Fibroblast of lung (primary cell): ENCODE measurements around the gene NMBR. TPM values are rescaled to one million over a fixed set of nuclear protein-coding genes. Genes with fewer than 3 reads are reported as not detected.
"Not testable (repeated sequence)": the region's sequence is repeated elsewhere in the genome, so short reads cannot be mapped to it uniquely, and the experiment has no call there.

Experiments
- DNase-seq, 2 donors: peaks; one replicate each; pipeline versions ENCODE4 v3.0.0 to v3.0.0-alpha.2; 2010; ENCODE audit warnings: low read depth in 2 of 2
- H2AFZ ChIP-seq: 2 replicates; pipeline ENCODE4 v1.5.1; 2012; ENCODE audit warnings: low read length, control low read depth, inconsistent platforms
- H3K27ac ChIP-seq: 2 replicates; pipeline ENCODE4 v1.5.1; 2011; ENCODE audit warnings: low read length, control low read depth; ENCODE audit not compliant: insufficient read depth
- H3K27me3 ChIP-seq: 2 replicates; pipeline ENCODE4 v1.5.1; 2011; ENCODE audit warnings: mild to moderate bottlenecking, low read length; ENCODE audit not compliant: control insufficient read depth, insufficient read depth
- H3K36me3 ChIP-seq: 2 replicates; pipeline ENCODE4 v1.5.1; 2011; ENCODE audit warnings: low read length; ENCODE audit not compliant: control insufficient read depth, insufficient read depth
- H3K4me1 ChIP-seq: 2 replicates; pipeline ENCODE4 v1.5.1; 2011; ENCODE audit warnings: low read length; ENCODE audit not compliant: control insufficient read depth, insufficient read depth; ENCODE audit errors: extremely low read depth
- H3K4me2 ChIP-seq: 2 replicates; pipeline ENCODE4 v1.5.1; 2011; ENCODE audit warnings: low read length, control low read depth; ENCODE audit not compliant: insufficient read depth; ENCODE audit errors: extremely low read depth
- H3K4me3 ChIP-seq, 4 experiments: fragments of 200-600 bp in 1 of 4; sonication (generic) in 1 of 4; replicated peaks in 1 of 4; 2 replicates each; pipeline ENCODE4 v1.5.1; 2011 to 2016; ENCODE audit warnings: low read length in 4 of 4, low read depth in 3 of 4, mild to moderate bottlenecking in 3 of 4, control low read depth in 2 of 4, inconsistent platforms in 1 of 4, mixed read lengths in 1 of 4; ENCODE audit not compliant: insufficient read depth in 1 of 4; ENCODE audit errors: control extremely low read depth in 1 of 4
- H3K79me2 ChIP-seq: 2 replicates; pipeline ENCODE4 v1.5.1; 2012; ENCODE audit warnings: mild to moderate bottlenecking, low read length, inconsistent platforms; ENCODE audit not compliant: control insufficient read depth, insufficient read depth
- H3K9ac ChIP-seq: 2 replicates; pipeline ENCODE4 v1.5.1; 2011; ENCODE audit warnings: mild to moderate bottlenecking, low read length, control low read depth; ENCODE audit not compliant: insufficient read depth
- H3K9me3 ChIP-seq: 2 replicates; pipeline ENCODE4 v1.5.1; 2012; ENCODE audit warnings: low read depth, low read length; ENCODE audit not compliant: control insufficient read depth, insufficient read depth
- H4K20me1 ChIP-seq: 2 replicates; pipeline ENCODE4 v1.5.1; 2011; ENCODE audit warnings: low read length; ENCODE audit not compliant: control insufficient read depth, insufficient read depth; ENCODE audit errors: extremely low read depth
- CTCF ChIP-seq, 2 donors: IDR thresholded peaks in 1 of 2; conservative IDR thresholded peaks in 1 of 2; 1 replicate in 1 of 2; 2 replicates in 1 of 2; pipeline ENCODE4 v1.5.1; 2011 to 2012; ENCODE audit warnings: low read length in 2 of 2, control low read depth in 1 of 2, inconsistent platforms in 1 of 2, low read depth in 1 of 2, mild to moderate bottlenecking in 1 of 2
- EZH2 ChIP-seq: IDR thresholded peaks from 2 replicates; pipeline ENCODE4 v1.5.1; 2012; ENCODE audit warnings: low read length, control low read depth, mild to moderate bottlenecking; ENCODE audit errors: missing control alignments
- polyA plus RNA-seq, 2 donors: library from polyadenylated mRNA; depleted of rRNA in 1 of 2; stranded (reverse) in 1 of 2; unstranded in 1 of 2; fragments of >200 nt; gene quantifications; 2 replicates each; pipeline ENCODE4 v1.2.1, GENCODE V29; 2011 to 2012; ENCODE audit warnings: missing spikeins in 1 of 2
- total RNA-seq: library from RNA; depleted of rRNA; stranded (reverse); fragments of >200 nt; gene quantifications from 2 replicates; pipeline ENCODE4 v1.2.1, GENCODE V29; 2014

The NMBR gene
- total and polyA plus RNA-seq, 2 donors (not counting 1 experiment from before 2014, with no cell fraction given), result 0.05 TPM; not detected in 1

GRCh38 chr6:142153196-142153595 is 6.3 kb upstream of the NMBR start:
- DNase-seq, result no peak
- Histone ChIP-seq H3K9ac (no peak overlapping the region), H4K20me1 (no peaks in the 10 kb centered on the region), H3K27me3 (no peaks in the 10 kb centered on the region), H2AFZ (no peak overlapping the region), H3K4me2 (peak overlapping the region; percentile 54), H3K9me3 (no peaks in the 10 kb centered on the region), H3K27ac (peak overlapping the region; percentile 32), H3K36me3 (no peaks in the 10 kb centered on the region), H3K4me3 (no peak overlapping the region), H3K4me1 (peaks cover 14% of the 10 kb centered on the region), H3K79me2 (peaks cover 84% of the 10 kb centered on the region)
- TF ChIP-seq CTCF (conservative IDR thresholded peaks at IDR 0.05 in 1 of 2, IDR thresholded peaks at IDR 0.05 in 1 of 2; ENCODE audit: low read depth in 1 of 2, low read length in 2 of 2) (no peak), EZH2 (no peak)

- Histone ChIP-seq H3K4me3 (no peak overlapping the region), H3K4me1 (peaks cover 14% of the 10 kb centered on the region), H3K9me3 (no peaks in the 10 kb centered on the region), H3K36me3 (no peaks in the 10 kb centered on the region), H3K4me2 (peak overlapping the region; percentile 54), H3K27me3 (no peaks in the 10 kb centered on the region), H4K20me1 (no peaks in the 10 kb centered on the region), H2AFZ (no peak overlapping the region), H3K27ac (peak overlapping the region; percentile 32), H3K9ac (no peak overlapping the region), H3K79me2 (peaks cover 84% of the 10 kb centered on the region)
- TF ChIP-seq EZH2, result no peak
- TF ChIP-seq CTCF (conservative IDR thresholded peaks at IDR 0.05 in 1 of 2, IDR thresholded peaks at IDR 0.05 in 1 of 2; ENCODE audit: low read depth in 1 of 2, low read length in 2 of 2), result no peak
- DNase-seq, result peak; percentile 60 to 82
Measured at GRCh38 chr6:142152746-142153145, 5.8 kb upstream of the NMBR start.

GRCh38 chr6:142141531-142141930 is 5.4 kb downstream of the NMBR start:
- not testable (repeated sequence) for H3K79me2 ChIP-seq, H3K4me3 ChIP-seq, H3K4me2 ChIP-seq, H2AFZ ChIP-seq, H4K20me1 ChIP-seq, H3K27ac ChIP-seq, H3K27me3 ChIP-seq, DNase-seq, H3K36me3 ChIP-seq, H3K4me1 ChIP-seq, H3K9me3 ChIP-seq, H3K9ac ChIP-seq
